Sigmoid colon (tissue), 7 donors: Measurements from ENCODE around the gene ZNG1B. TPM values are rescaled to one million over a fixed set of nuclear protein-coding genes. Genes with fewer than 3 reads are reported as not detected.
"Not testable (repeated sequence)": the region's sequence is repeated elsewhere in the genome, so short reads cannot be mapped to it uniquely, and the experiment has no call there.

ENCODE experiments used
- DNase-seq: peaks from one replicate; pipeline ENCODE4 v3.0.0-alpha.2; 2019
- H3K27ac ChIP-seq, 4 donors: fragments of 200-600 bp; sonication (generic); one replicate each; pipeline ENCODE4 v1.5.1; 2016 to 2019; ENCODE audit warnings: mild to moderate bottlenecking in 1 of 4
- H3K27me3 ChIP-seq, 3 donors: fragments of 200-600 bp; sonication (generic); one replicate each; pipeline ENCODE4 v1.5.1; 2019; ENCODE audit warnings: mild to moderate bottlenecking in 1 of 3
- H3K36me3 ChIP-seq, 4 donors: fragments of 200-600 bp; sonication (generic); one replicate each; pipeline ENCODE4 v1.5.1; 2016 to 2019
- H3K4me1 ChIP-seq, 4 donors: fragments of 200-600 bp; sonication (generic); one replicate each; pipeline ENCODE4 v1.5.1; 2017 to 2019
- H3K4me3 ChIP-seq, 4 donors: fragments of 200-600 bp; sonication (generic); one replicate each; pipeline ENCODE4 v1.5.1; 2017 to 2019; ENCODE audit warnings: mild to moderate bottlenecking in 2 of 4, moderate library complexity in 1 of 4
- H3K9me3 ChIP-seq, 4 donors: fragments of 200-600 bp in 3 of 4; sonication (generic) in 3 of 4; one replicate each; pipeline versions ENCODE4 v1.5.1 to v1.6.1; 2013 to 2019
- CTCF ChIP-seq, 4 experiments: fragments of 450-650 bp in 3 of 4; fragments of 200-600 bp in 1 of 4; IDR thresholded peaks; one replicate each; pipeline ENCODE4 v1.5.1; 2016 to 2019; ENCODE audit warnings: antibody characterized with exemption in 4 of 4, mild to moderate bottlenecking in 3 of 4, moderate library complexity in 2 of 4
- EP300 ChIP-seq, 4 donors: sonication (generic); formaldehyde crosslinking; IDR thresholded peaks; one replicate each; pipeline ENCODE4 v1.6.1; 2017; ENCODE audit warnings: antibody characterized with exemption in 4 of 4
- POLR2A ChIP-seq, 2 donors: fragments of 450-650 bp; IDR thresholded peaks; one replicate each; pipeline ENCODE4 v1.6.1; 2016; ENCODE audit warnings: antibody characterized with exemption in 2 of 2, mild to moderate bottlenecking in 2 of 2, moderate library complexity in 2 of 2
- POLR2AphosphoS5 ChIP-seq, 4 donors: sonication (generic); formaldehyde crosslinking; IDR thresholded peaks; one replicate each; pipeline ENCODE4 v1.6.1; 2017; ENCODE audit warnings: antibody characterized with exemption in 4 of 4
- WGBS, 2 donors: extraction: QIAGEN DNeasy Blood & Tissue Kit; methylation state at CpG; one replicate each; pipeline ENCODE4 v1.1.7; 2013; 5-methylcytosine and 5-hydroxymethylcytosine counted together
- intact Hi-C: fragments of 100-400 bp; cut with DNase I; formaldehyde crosslinking; loops from one replicate; pipeline ENCODE4 v1.15.1; 2023
- polyA plus RNA-seq, 3 donors: library from polyadenylated mRNA; stranded (reverse); fragments of 200-250 nt; gene quantifications; one replicate each; pipeline ENCODE4 v1.2.3, GENCODE V29; 2013
- total RNA-seq, 4 donors: library from RNA; depleted of rRNA; stranded (reverse); fragments of >200 nt; gene quantifications; one replicate each; pipeline ENCODE4 v1.1.0, GENCODE V29; 2016
- donor health status: healthy with polysubstance abuse.
- donor health status: Bipolar disorder and iron deficiency.
- donor health status: healthy.

Gene ZNG1B
- total and polyA plus RNA-seq, 7 donors: 20.4 to 47.1 (median 24.7) TPM

- 42 to 70% methylated on average over 3 of the region's 3 CpGs for WGBS, 2 donors
- Histone ChIP-seq H3K9me3 (no peaks in the 10 kb centered on the region), H3K27me3 (peaks cover 0 to 3% (median 0%) of the 10 kb centered on the region in 3 donors), H3K27ac (no peak overlapping the region), H3K4me1 (no peaks in the 10 kb centered on the region), H3K4me3 (no peak overlapping the region), H3K36me3 (no peaks in the 10 kb centered on the region)
- no peak for DNase-seq
- TF ChIP-seq POLR2AphosphoS5 (IDR thresholded peaks at IDR 0.05) (no peak), POLR2A (IDR thresholded peaks at IDR 0.05) (no peak), CTCF (IDR thresholded peaks at IDR 0.05) (no peak), EP300 (IDR thresholded peaks at IDR 0.05) (no peak)
- intact Hi-C loops: no loop called here
Measured at GRCh38 chr2:113407446-113408099, 29.9 kb upstream of the ZNG1B start.

- intact Hi-C loops, H3K4me3 ChIP-seq, H3K4me1 ChIP-seq, H3K9me3 ChIP-seq, H3K36me3 ChIP-seq, H3K27ac ChIP-seq, DNase-seq, H3K27me3 ChIP-seq: not testable (repeated sequence)
- WGBS, 2 donors: 83 to 92% methylated on average over 1 of the region's 3 CpGs
Measured at GRCh38 chr2:113411725-113412352, 25.7 kb upstream of the ZNG1B start.

GRCh38 chr2:113412774-113413173 lies 24.7 kb upstream of the ZNG1B start:
- H3K4me3 ChIP-seq, H3K27ac ChIP-seq, H3K36me3 ChIP-seq, H3K27me3 ChIP-seq, intact Hi-C loops, DNase-seq, H3K9me3 ChIP-seq, H3K4me1 ChIP-seq: not testable (repeated sequence)
- WGBS, 2 donors: 51 to 78% methylated on average over 5 of the region's 5 CpGs

GRCh38 chr2:113431773-113432172 lies 5.7 kb upstream of the ZNG1B start:
- H3K27me3 ChIP-seq, intact Hi-C loops, H3K36me3 ChIP-seq, H3K27ac ChIP-seq, H3K4me1 ChIP-seq, DNase-seq, H3K9me3 ChIP-seq, H3K4me3 ChIP-seq: not testable (repeated sequence)
- WGBS, 2 donors: 43 to 57% methylated on average over 1 of the region's 1 CpG

GRCh38 chr2:113433468-113433867 lies 4.0 kb upstream of the ZNG1B start:
- H3K9me3 ChIP-seq, H3K27me3 ChIP-seq, H3K27ac ChIP-seq, H3K4me1 ChIP-seq, H3K36me3 ChIP-seq, H3K4me3 ChIP-seq, DNase-seq, intact Hi-C loops: not testable (repeated sequence)

GRCh38 chr2:113465770-113466169 lies 28.3 kb downstream of the ZNG1B start:
- intact Hi-C loops, H3K9me3 ChIP-seq, H3K36me3 ChIP-seq, H3K27me3 ChIP-seq, DNase-seq, H3K27ac ChIP-seq, H3K4me1 ChIP-seq, H3K4me3 ChIP-seq: not testable (repeated sequence)

GRCh38 chr2:113476688-113477368 lies 39.3 kb downstream of the ZNG1B start:
- H3K27ac ChIP-seq, H3K9me3 ChIP-seq, H3K4me1 ChIP-seq, H3K27me3 ChIP-seq, H3K36me3 ChIP-seq, H3K4me3 ChIP-seq, intact Hi-C loops, DNase-seq: not testable (repeated sequence)
- WGBS, 2 donors: 92 to 93% methylated on average over 17 to 18 of the region's 24 CpGs

GRCh38 chr2:113496527-113496926 lies 59.0 kb downstream of the ZNG1B start:
- H3K27ac ChIP-seq, H3K4me1 ChIP-seq, H3K4me3 ChIP-seq, DNase-seq, intact Hi-C loops, H3K36me3 ChIP-seq, H3K9me3 ChIP-seq: not testable (repeated sequence)
- 97% methylated on average over 13 of the region's 13 CpGs; no CpG with 5 or more reads in 1 of the 2 donors for WGBS, 2 donors
- peaks cover 0 to 27% (median 16%) of the 10 kb centered on the region in 3 donors for H3K27me3 ChIP-seq

- H3K27ac ChIP-seq, H3K9me3 ChIP-seq, H3K4me3 ChIP-seq, DNase-seq, H3K36me3 ChIP-seq, intact Hi-C loops: not testable (repeated sequence)
- WGBS, 2 donors: 68 to 72% methylated on average over 2 to 3 of the region's 4 CpGs
- Histone ChIP-seq H3K27me3 (peaks cover 0 to 43% (median 31%) of the 10 kb centered on the region in 3 donors), H3K4me1 (peaks cover 0 to 14% (median 6%) of the 10 kb centered on the region in 4 donors)
Measured at GRCh38 chr2:113498365-113498764, 60.9 kb downstream of the ZNG1B start, which contains the start of gene FOXD4L1. FOXD4L1 (plus strand) TSS chr2:113498665; CDS start chr2:113499257, 592 bp downstream.

- Histone ChIP-seq H3K27me3 (peaks cover 0 to 52% (median 40%) of the 10 kb centered on the region in 3 donors), H3K4me1 (peaks cover 0 to 22% (median 9%) of the 10 kb centered on the region in 4 donors)
- H3K36me3 ChIP-seq, H3K9me3 ChIP-seq, H3K27ac ChIP-seq, DNase-seq, H3K4me3 ChIP-seq, intact Hi-C loops: not testable (repeated sequence)
- WGBS, 2 donors: 4 to 5% methylated on average over 30 to 62 of the region's 62 CpGs
Measured at GRCh38 chr2:113499019-113499885, 61.8 kb downstream of the ZNG1B start.
